HG02885 (cell line): ENCODE results near the gene TMCC1.
"Not testable (repeated sequence)": the region's sequence is repeated elsewhere in the genome, so short reads cannot be mapped to it uniquely, and the experiment has no call there.

ENCODE experiments used
- ATAC-seq: cut with Tn5 transposase; IDR thresholded peaks from one replicate; pipeline ENCODE4 v1.9.1; 2021; ENCODE audit warnings: mild to moderate bottlenecking; ENCODE audit not compliant: unreplicated experiment, poor library complexity

The TMCC1 gene

GRCh38 chr3:129893581-129894070 is at the start of gene TMCC1:
Gene TMCC1, minus strand, starts transcription at chr3:129893711.
- peak; percentile 85 for ATAC-seq

GRCh38 chr3:129943020-129943419 is 49.5 kb upstream of the TMCC1 start:
- no peak for ATAC-seq

- peak; percentile 66 for ATAC-seq
Observed at GRCh38 chr3:129942296-129942695, 48.8 kb upstream of the TMCC1 start.

GRCh38 chr3:129940086-129940485 is 46.6 kb upstream of the TMCC1 start:
- no peak for ATAC-seq

GRCh38 chr3:129938140-129938930 is 44.8 kb upstream of the TMCC1 start:
- no peak for ATAC-seq

DNA sequence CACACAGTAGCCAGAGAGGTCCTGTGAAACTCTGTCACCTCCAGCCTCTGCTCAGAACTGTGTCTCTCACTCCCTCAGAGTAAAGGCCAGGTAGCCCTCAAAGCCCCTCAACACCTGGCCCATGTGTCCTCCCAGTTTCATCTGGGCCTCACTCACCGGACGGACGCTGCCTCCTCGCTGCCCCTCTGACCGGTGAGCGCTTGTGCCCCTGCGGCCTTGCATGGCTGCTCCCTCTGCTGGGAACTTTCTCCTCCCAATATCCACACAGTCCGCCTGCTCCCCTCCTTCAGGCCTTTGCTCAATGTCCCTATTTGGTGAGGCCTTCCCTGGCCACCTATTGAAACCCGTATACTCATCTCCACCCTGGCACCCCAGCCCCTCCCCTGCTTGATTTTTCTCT is 44.2 kb upstream of the TMCC1 start:
- ATAC-seq = no peak

- no peak for ATAC-seq
Observed at GRCh38 chr3:129936757-129937156, 43.2 kb upstream of the TMCC1 start.

DNA sequence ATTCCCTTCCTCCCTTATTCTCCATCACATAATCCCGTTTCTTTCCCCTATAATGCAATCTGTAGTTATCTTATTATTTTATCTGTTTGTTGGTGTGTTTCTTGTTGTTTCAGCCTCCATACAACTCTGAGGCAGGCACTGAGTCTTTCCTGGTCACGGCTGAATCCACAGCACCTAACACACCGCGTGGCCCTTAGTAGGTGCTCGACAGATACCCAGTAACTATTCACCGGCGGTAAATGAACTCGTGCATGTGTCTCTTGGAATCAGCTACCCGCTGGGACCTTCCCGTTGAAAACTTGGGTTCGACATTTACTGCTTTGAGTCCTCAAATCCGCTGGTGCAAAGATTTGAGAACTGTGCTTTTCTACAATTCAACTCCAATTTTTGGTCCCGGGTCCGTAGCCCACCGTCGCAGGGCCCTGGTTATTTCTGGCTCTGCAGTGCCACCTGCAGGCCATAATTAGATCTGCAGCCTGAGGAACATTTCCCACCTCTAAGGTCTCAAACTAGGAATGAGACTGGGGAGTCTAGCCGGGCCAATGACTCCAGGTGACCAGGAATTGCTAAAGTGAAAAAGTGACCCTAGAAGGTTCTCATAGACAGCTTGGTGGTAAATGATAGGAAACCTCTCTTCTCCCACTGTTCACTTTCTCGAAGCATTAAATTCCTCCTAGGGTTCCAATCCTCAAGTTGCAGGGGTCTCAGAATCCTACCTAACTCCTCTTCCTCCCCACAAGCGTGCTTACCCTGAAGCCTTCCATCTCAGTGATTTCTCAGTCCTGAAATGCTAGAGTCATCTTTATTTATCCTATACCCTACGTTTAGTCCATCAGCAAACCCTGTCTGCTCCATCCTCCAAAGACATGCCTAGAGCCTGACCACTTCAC is 41.0 kb upstream of the TMCC1 start:
- ATAC-seq = no peak

DNA sequence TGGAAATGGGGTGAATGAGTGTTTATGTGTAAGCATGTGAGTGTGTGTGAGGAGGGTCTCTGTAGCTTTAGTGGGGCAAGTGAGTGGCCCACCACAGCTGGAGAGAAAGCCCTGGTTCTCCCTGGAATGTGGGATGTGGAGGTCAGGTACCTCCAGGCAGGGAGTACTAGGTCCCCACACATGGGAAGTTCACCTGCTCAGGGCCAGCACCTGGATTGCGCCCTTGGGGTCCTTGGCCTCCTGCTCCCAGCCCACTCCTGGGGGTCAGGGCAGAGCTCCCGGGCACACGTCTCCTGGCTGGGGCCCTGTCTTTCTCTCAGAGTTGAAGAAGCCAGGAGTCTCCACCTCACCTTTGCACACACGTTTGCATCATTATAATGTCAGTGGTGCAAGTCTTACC is 40.0 kb upstream of the TMCC1 start:
- ATAC-seq = no peak

DNA sequence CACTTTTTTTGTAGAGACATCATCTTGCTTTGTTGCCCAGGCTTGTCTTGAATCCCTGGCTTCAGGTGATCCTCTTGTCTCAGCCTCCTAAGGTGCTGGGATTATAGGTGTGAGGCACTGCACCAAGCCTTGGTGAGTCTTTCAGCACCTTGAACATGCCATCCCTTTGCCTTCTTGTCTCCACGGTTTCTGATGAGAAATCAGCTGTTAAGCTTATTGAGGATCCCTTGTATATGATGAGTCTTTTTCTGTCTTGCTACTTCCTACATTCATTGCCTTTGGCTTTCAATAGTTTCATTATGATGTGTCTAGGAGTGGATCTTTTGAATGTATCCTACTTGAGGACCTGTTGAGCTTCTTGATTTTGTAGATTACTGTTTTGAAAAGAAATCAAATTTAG is 35.9 kb upstream of the TMCC1 start:
- ATAC-seq = no peak

DNA sequence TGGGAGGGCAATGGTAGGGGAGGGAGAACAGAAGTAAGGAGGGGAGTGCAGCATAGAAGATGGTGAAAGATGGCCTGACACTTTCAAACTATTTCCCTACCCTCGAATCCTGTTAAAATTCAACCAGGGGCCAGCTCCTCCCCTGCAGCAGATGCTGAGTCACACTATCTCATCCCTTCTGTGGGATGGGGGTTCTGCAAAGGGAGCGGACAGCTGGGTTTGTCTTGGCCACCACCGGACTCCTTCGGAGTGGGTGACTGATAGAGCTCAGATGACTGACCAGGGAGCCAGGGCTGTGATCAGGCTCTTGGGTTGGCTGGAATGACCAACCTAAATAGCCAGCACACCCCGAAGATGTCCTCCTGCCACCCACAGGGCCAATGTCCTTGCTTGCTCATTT is 33.6 kb upstream of the TMCC1 start:
- ATAC-seq = no peak

- ATAC-seq = no peak
Observed at GRCh38 chr3:129919806-129920205, 26.3 kb upstream of the TMCC1 start.

DNA sequence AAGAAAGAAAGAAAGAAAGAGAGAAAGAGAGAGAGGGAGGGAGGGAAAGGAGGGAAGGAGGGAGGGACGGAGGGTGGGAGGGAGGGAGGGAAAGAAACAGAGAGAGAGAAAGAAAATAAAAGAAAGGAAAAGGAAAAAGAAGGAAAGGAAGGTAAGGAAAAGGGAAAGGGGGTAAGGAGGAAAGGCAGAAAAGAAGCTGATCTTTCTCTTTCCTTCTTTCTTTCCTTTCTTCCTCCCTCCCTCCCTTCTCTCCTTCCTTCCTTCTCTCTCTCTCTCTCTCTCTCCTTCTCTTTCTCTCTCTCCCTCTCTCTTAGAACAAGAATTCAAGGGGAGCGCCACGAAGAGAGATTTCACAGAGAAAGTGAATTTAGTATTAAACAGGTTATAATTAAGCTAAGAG is 25.8 kb upstream of the TMCC1 start:
- ATAC-seq = no peak

- no peak for ATAC-seq
Observed at GRCh38 chr3:129918461-129918860, 24.9 kb upstream of the TMCC1 start.

- no peak for ATAC-seq
Observed at GRCh38 chr3:129917423-129918007, 24.0 kb upstream of the TMCC1 start.

GRCh38 chr3:129913618-129914017 is 20.1 kb upstream of the TMCC1 start:
- ATAC-seq = no peak

DNA sequence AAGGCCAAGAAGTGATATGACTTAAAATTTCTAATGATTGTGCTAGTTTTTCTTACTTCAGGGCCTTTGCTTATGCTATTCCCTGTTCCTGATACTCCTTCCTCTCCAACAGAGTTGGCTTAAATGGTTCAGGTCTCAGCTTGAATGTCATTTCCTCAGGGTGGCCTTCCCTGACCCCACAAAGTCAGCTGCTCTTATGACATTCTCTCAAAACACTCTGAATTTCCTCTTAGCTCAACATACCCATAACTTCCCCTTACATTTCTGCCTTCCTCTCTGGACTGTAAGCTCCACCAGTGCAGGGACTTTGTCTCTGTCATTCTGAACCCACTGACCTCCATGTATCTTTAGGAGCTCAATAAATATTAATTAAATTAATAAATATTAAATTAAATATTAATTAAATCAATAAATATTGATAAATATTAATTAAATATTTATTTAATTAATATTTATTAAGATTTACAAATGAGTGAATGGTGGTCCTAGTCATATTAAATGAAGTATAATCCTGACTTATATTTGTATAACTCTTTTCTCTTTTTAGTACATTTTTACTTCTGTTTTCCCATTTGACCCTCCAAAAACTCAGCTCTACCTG is 17.9 kb upstream of the TMCC1 start:
- no peak for ATAC-seq

DNA sequence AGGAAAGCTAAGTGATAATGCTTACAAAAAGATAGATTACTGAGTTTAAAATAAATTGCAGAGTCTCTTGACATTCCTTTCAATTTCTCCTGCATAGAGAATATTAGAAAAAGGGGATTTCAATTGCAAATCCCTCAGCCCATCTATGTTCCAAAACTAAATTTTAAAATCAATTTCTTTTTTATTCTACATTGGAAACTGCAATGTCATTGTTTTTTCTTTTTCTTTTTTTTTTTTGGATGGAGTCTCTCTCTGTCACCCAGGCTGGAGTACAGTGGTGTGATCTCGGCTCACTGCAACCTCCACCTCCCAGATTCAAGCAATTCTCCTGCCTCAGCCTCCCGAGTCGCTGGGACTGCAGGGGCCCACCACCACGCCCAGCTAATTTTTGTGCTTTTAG is 15.7 kb upstream of the TMCC1 start:
- ATAC-seq = not testable (repeated sequence)

GRCh38 chr3:129908417-129908816 is 14.9 kb upstream of the TMCC1 start:
- no peak for ATAC-seq

GRCh38 chr3:129901272-129901671 is 7.8 kb upstream of the TMCC1 start:
- ATAC-seq = not testable (repeated sequence)

DNA sequence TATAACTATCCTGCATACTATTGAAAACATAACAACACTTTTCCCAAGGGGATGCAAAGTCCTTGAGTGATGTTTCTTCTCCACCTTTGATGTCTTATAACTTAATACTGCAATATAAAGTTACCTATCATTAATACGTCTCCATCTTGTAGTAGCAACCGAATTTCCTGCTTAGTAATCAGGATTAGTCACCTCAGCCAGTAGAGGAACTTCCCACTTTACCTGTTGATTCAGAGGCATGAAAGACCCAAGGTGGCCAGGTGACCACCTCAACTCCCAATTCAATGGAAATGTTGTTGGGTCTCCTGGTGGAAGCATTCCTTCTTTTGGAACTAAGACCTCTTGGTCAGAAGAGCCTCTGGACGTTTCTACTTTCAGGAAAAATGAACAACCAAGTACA is 3.5 kb upstream of the TMCC1 start:
- no peak for ATAC-seq
